ENCODE data around the gene LRMDA.

DNA sequence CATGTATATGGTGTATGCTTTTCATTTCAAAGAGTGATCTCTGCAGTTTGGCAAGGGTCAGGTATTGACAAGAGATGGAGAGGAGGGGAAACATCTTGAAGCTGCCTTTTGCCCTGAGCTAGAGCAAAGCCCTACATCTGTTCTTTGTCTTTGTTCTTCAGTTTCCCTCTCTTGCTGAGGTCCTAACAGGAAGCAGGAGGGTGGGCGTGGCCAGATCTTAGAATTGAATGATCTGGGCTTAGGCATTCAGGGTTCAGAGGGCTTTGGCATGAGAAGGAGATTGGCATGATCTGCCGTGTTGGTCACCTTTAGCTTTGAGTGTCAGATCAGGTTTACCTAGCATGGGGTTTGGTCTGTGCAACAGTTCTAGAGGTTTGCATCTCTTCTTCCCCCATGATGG is 41.3 kb downstream of the LRMDA start:
- no peak for TF ChIP-seq CTCF (IDR thresholded peaks at IDR 0.05)
- TF ChIP-seq MAZ (IDR thresholded peaks at IDR 0.05; ENCODE audit: borderline replicate concordance, low read depth, low read length): no peak

All from A549 (cell line).